B cell (primary cell): ENCODE data around the gene SUCLG2. TPM values are rescaled to one million over a fixed set of nuclear protein-coding genes. Genes with fewer than 3 reads are reported as not detected.

ENCODE experiments used
- ATAC-seq: fragments of 200-7000 bp; cut with Tn5 transposase; one replicate; pipeline ENCODE4 v1.10.0; 2021; ENCODE audit warnings: low read depth, mild to moderate bottlenecking, moderate number of reproducible peaks, moderate library complexity
- CTCF ChIA-PET: fragments of 350-600 bp; sonication (Branson Sonifier 250); formaldehyde crosslinking; loops from one replicate; lab custom pipeline; 2021; ENCODE audit warnings: antibody characterized with exemption, inconsistent platforms; lab: Charles Lee
- POLR2A ChIA-PET: fragments of 350-600 bp; sonication (Branson Sonifier 250); formaldehyde crosslinking; loops from one replicate; lab custom pipeline; 2021; ENCODE audit warnings: antibody characterized with exemption; lab: Charles Lee
- DNase-seq: peaks from one replicate; pipeline ENCODE4 v3.0.0; 2013
- H2AFZ ChIP-seq: 2 replicates; pipeline ENCODE4 v1.6.1; 2012; ENCODE audit warnings: mild to moderate bottlenecking, low read depth, low read length; ENCODE audit not compliant: insufficient read depth, poor library complexity, severe bottlenecking
- H3K27ac ChIP-seq, 2 donors: 1 replicate in 1 of 2; 2 replicates in 1 of 2; pipeline ENCODE4 v1.5.1; 2012 to 2013; ENCODE audit warnings: low read length in 2 of 2, mild to moderate bottlenecking in 2 of 2, moderate library complexity in 1 of 2
- H3K27me3 ChIP-seq, 4 experiments: fragments of 200-600 bp in 1 of 4; sonication (generic) in 1 of 4; replicated peaks in 1 of 4; 1 replicate in 2 of 4; 2 replicates in 2 of 4; pipeline versions ENCODE4 v1.6.1 to v1.7.0; 2013 to 2016; ENCODE audit warnings: low read length in 3 of 4, mild to moderate bottlenecking in 2 of 4, mixed read lengths in 1 of 4, moderate library complexity in 1 of 4; ENCODE audit not compliant: insufficient read depth in 4 of 4, control insufficient read depth in 3 of 4; ENCODE audit errors: control extremely low read depth in 1 of 4
- H3K36me3 ChIP-seq, 2 experiments: replicated peaks in 1 of 2; 1 replicate in 1 of 2; 2 replicates in 1 of 2; pipeline versions ENCODE4 v1.6.1 to v1.7.1; 2013; ENCODE audit warnings: low read length in 1 of 2; ENCODE audit not compliant: insufficient read depth in 2 of 2, control insufficient read depth in 1 of 2; ENCODE audit errors: control extremely low read depth in 1 of 2, extremely low read depth in 1 of 2
- H3K4me1 ChIP-seq, 2 donors: fragments of 200-600 bp in 1 of 2; sonication (generic) in 1 of 2; 1 replicate in 1 of 2; 2 replicates in 1 of 2; pipeline versions ENCODE4 v1.5.1 to v1.6.1; 2013 to 2017; ENCODE audit warnings: low read length in 2 of 2; ENCODE audit not compliant: control insufficient read depth in 2 of 2, insufficient read depth in 2 of 2
- H3K4me2 ChIP-seq: replicated peaks from 2 replicates; pipeline ENCODE3; 2012; ENCODE audit warnings: mild to moderate bottlenecking, low read depth, low read length; ENCODE audit not compliant: poor library complexity, severe bottlenecking
- H3K4me3 ChIP-seq, 5 experiments: fragments of 200-600 bp in 1 of 5; sonication (generic) in 1 of 5; 1 replicate in 3 of 5; 2 replicates in 2 of 5; pipeline versions ENCODE4 v1.5.1 to v1.7.0; 2011 to 2016; ENCODE audit warnings: low read length in 4 of 5, mild to moderate bottlenecking in 4 of 5, low read depth in 2 of 5, control low read depth in 1 of 5, moderate library complexity in 1 of 5; ENCODE audit not compliant: insufficient read depth in 1 of 5; ENCODE audit errors: control extremely low read depth in 1 of 5, extremely low read depth in 1 of 5
- H3K79me2 ChIP-seq: fragments of 200-600 bp; sonication (generic); one replicate; pipeline ENCODE4 v1.6.0; 2016; ENCODE audit warnings: low read length; ENCODE audit not compliant: control insufficient read depth, insufficient read depth
- H3K9ac ChIP-seq: fragments of 200-600 bp; sonication (generic); 2 replicates; pipeline ENCODE4 v1.6.1; 2017; ENCODE audit warnings: mild to moderate bottlenecking, low read length, moderate library complexity
- H3K9me3 ChIP-seq, 3 donors: one replicate each; pipeline versions ENCODE4 v1.6.1 to v1.7.1; 2013; ENCODE audit warnings: low read length in 2 of 3; ENCODE audit not compliant: control insufficient read depth in 2 of 3, insufficient read depth in 1 of 3; ENCODE audit errors: control extremely low read depth in 1 of 3
- H4K20me1 ChIP-seq: 2 replicates; pipeline ENCODE4 v1.6.0; 2012; ENCODE audit warnings: mild to moderate bottlenecking, low read length; ENCODE audit not compliant: insufficient read depth, control insufficient read depth, poor library complexity, severe bottlenecking
- H3K27ac Mint-ChIP-seq: one replicate; pipeline ENCODE4 v1.8.0; 2021; ENCODE audit warnings: mixed read lengths
- H3K27me3 Mint-ChIP-seq: one replicate; pipeline ENCODE4 v1.8.0; 2021; ENCODE audit warnings: mixed read lengths
- H3K4me1 Mint-ChIP-seq: one replicate; pipeline ENCODE4 v1.8.0; 2021; ENCODE audit warnings: mixed read lengths
- H3K4me3 Mint-ChIP-seq: one replicate; pipeline ENCODE4 v1.8.0; 2021; ENCODE audit warnings: mixed read lengths
- H3K9me3 Mint-ChIP-seq: one replicate; pipeline ENCODE4 v1.8.0; 2022; ENCODE audit warnings: mixed read lengths; ENCODE audit not compliant: insufficient read depth
- EZH2 ChIP-seq: IDR thresholded peaks from 2 replicates; pipeline ENCODE4 v1.6.1; 2012; ENCODE audit warnings: borderline replicate concordance, low read depth, mild to moderate bottlenecking, moderate library complexity, low read length; ENCODE audit not compliant: insufficient read depth, poor library complexity, severe bottlenecking
- WGBS: methylation state at CpG from one replicate; pipeline ENCODE4 v1.1.5; 2013; ENCODE audit warnings: missing lambda C conversion rate; ENCODE audit not compliant: insufficient coverage; 5-methylcytosine and 5-hydroxymethylcytosine counted together
- intact Hi-C: fragments of 100-400 bp; cut with micrococcal nuclease; formaldehyde crosslinking; loops from one replicate; pipeline ENCODE4 v1.10.0; 2022
- polyA plus RNA-seq: library from polyadenylated mRNA; depleted of rRNA; stranded (reverse); fragments of >200 nt; gene quantifications from 2 replicates; pipeline ENCODE4 v1.2.3, GENCODE V29; 2012
- total RNA-seq, 2 donors: library from RNA; stranded (reverse); fragments of 120-200 nt in 1 of 2; gene quantifications; 1 replicate in 1 of 2; 2 replicates in 1 of 2; pipeline versions ENCODE4 v1.2.3 to v1.2.4, GENCODE V29; 2013 to 2022
- TF ChIP-seq, protein P1 (sequence below): fragments of 200-600 bp; IDR thresholded peaks from one replicate; pipeline ENCODE4 v1.8.0; 2022; ENCODE audit warnings: antibody characterized with exemption, mild to moderate bottlenecking

Gene SUCLG2
- total and polyA plus RNA-seq, 2 donors (not counting 1 experiment from before 2014, with no cell fraction given), result 9.1 to 35.8 TPM

DNA sequence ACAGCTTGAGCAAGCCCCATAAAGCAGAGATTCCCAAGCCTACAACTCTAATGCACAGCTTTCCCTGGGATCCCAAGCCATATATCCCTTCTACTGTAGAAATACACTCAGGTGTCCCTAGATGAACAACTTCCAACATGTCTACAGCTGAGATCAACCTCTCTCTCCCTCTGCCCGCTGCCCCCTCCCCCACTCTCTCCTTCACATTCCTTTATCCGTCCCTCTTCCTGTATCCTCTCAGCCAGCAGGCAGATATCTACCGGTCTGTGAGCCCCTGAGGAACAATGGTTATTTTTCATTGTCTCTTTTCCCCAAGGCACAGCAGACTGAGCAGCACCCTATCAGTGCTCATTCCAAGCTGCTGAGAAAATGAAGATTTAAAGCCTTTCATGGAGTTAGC lies 138.6 kb downstream of the SUCLG2 start:
- DNase-seq (no peak), ATAC-seq (no peak)
- Histone ChIP-seq H4K20me1 (no peaks in the 10 kb centered on the region), H3K27ac (no peak overlapping the region), H3K9me3 (no peaks in the 10 kb centered on the region), H2AFZ (no peak overlapping the region), H3K36me3 (peaks cover 26 to 55% of the 10 kb centered on the region in 2 experiments), H3K27me3 (no peaks in the 10 kb centered on the region), H3K4me1 (no peaks in the 10 kb centered on the region), H3K9ac (no peak overlapping the region), H3K79me2 (no peaks in the 10 kb centered on the region), H3K4me2 (no peak overlapping the region), H3K4me3 (no peak overlapping the region)
- POLR2A ChIA-PET, result no interaction called here
- TF ChIP-seq EZH2, result no peak
- TF ChIP-seq, protein P1, sequence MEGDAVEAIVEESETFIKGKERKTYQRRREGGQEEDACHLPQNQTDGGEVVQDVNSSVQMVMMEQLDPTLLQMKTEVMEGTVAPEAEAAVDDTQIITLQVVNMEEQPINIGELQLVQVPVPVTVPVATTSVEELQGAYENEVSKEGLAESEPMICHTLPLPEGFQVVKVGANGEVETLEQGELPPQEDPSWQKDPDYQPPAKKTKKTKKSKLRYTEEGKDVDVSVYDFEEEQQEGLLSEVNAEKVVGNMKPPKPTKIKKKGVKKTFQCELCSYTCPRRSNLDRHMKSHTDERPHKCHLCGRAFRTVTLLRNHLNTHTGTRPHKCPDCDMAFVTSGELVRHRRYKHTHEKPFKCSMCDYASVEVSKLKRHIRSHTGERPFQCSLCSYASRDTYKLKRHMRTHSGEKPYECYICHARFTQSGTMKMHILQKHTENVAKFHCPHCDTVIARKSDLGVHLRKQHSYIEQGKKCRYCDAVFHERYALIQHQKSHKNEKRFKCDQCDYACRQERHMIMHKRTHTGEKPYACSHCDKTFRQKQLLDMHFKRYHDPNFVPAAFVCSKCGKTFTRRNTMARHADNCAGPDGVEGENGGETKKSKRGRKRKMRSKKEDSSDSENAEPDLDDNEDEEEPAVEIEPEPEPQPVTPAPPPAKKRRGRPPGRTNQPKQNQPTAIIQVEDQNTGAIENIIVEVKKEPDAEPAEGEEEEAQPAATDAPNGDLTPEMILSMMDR, result no peak
- no peak overlapping the region for H3K27ac Mint-ChIP-seq
- H3K9me3 Mint-ChIP-seq, result no peaks in the 10 kb centered on the region
- H3K4me1 Mint-ChIP-seq, result peaks cover 1% of the 10 kb centered on the region
- CTCF ChIA-PET, result interaction anchor here (0.9 kb wide), 1 partner anchor 9 kb away, joined by 3 read pairs; no protein-coding TSS in a partner anchor
- intact Hi-C loops, result no loop called here
- no peak overlapping the region for H3K4me3 Mint-ChIP-seq
- 100% methylated on average over 3 of the region's 3 CpGs for WGBS
- no peaks in the 10 kb centered on the region for H3K27me3 Mint-ChIP-seq

DNA sequence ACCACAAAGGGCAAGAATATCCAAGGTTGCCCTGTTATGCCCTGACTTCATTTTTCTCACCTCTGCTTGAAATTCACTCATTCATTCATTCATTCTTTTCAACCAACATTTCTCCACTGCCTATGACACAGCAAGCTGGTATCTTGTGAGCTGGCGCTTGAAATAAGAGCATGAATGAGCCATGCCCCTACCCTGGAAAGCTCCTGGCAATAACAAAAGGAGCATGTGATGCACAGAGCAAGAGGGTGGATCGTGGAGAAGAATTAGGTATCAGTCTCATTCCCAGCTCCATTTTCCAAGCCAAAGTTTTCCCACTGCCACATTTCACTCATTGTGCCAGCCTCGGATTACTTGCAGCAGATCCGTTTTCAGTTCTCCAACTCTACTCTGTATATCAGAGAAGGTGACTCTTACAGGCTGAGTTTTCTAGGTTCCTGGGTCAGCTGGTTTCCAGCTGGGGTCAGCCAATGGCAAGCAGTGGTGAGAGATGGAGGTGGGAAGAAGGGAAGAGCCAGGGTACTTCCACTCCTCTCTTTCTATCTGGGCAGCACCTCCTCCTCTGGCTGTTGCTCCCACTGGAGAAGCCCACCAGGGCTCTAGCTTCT lies 144.8 kb downstream of the SUCLG2 start:
- no peak overlapping the region for H3K4me3 ChIP-seq
- H3K27ac Mint-ChIP-seq, result no peak overlapping the region

More for the DNA sequence above, 144.8 kb downstream of the SUCLG2 start:
- H3K4me1 ChIP-seq, result no peaks in the 10 kb centered on the region
- no CpG with 5 or more reads among the region's 4 CpGs for WGBS
- Mint-ChIP-seq H3K4me1 (no peaks in the 10 kb centered on the region), H3K4me3 (no peak overlapping the region), H3K27me3 (no peaks in the 10 kb centered on the region), H3K9me3 (no peaks in the 10 kb centered on the region)
- H3K4me2 ChIP-seq, result no peak overlapping the region
- no peak for TF ChIP-seq EZH2
- TF ChIP-seq, protein P1, result no peak
- H3K36me3 ChIP-seq, result peaks cover 9 to 38% of the 10 kb centered on the region in 2 experiments
- H4K20me1 ChIP-seq, result no peaks in the 10 kb centered on the region
- H2AFZ ChIP-seq, result no peak overlapping the region
- H3K27me3 ChIP-seq, result no peaks in the 10 kb centered on the region
- H3K9me3 ChIP-seq, result no peaks in the 10 kb centered on the region
- ChIA-PET CTCF (interaction anchor here (1.1 to 1.2 kb wide), 2 partner anchors 194 to 280 kb away, joined by 3 read pairs; no protein-coding TSS in a partner anchor), POLR2A (no interaction called here)
- no peaks in the 10 kb centered on the region for H3K79me2 ChIP-seq
- no peak overlapping the region for H3K27ac ChIP-seq
- DNase-seq (no peak), ATAC-seq (no peak)
- no peak overlapping the region for H3K9ac ChIP-seq
- intact Hi-C loops, result no loop called here
